OCI-LY7 (cell line): ENCODE measurements around the gene TMEM127. TPM values are rescaled to one million over a fixed set of nuclear protein-coding genes. Genes with fewer than 3 reads are reported as not detected.

Experiments used
- BruUV-seq: library from RNA; stranded (reverse); fragments of 400-500 nt; replicated peaks from 2 replicates; lab custom pipeline; 2021; lab: Mats Ljungman, UMichigan
- CTCF ChIA-PET: fragments of 300-600 bp; sonication (Branson Sonifier 250); formaldehyde crosslinking; loops from one replicate; lab custom pipeline; 2022; ENCODE audit warnings: antibody characterized with exemption; ENCODE audit not compliant: unreplicated experiment; lab: Charles Lee
- POLR2A ChIA-PET: fragments of 300-600 bp; sonication (Branson Sonifier 250); formaldehyde crosslinking; loops from one replicate; lab custom pipeline; 2022; ENCODE audit warnings: antibody characterized with exemption; lab: Charles Lee
- DNase-seq: peaks from one replicate; pipeline ENCODE4 v3.0.0-alpha.2; 2015; ENCODE audit warnings: low spot score
- H2AFZ ChIP-seq: fragments of 200-600 bp; sonication (generic), shearing (Covaris generic); 2 replicates; pipeline ENCODE4 v1.6.1; 2014; ENCODE audit warnings: mild to moderate bottlenecking, antibody characterized with exemption, low read length, moderate library complexity
- H3K27ac ChIP-seq: fragments of 200-600 bp; sonication (generic); 2 replicates; pipeline ENCODE4 v1.5.1; 2014; ENCODE audit warnings: mixed run types, low read depth, mild to moderate bottlenecking, moderate library complexity, low read length, inconsistent platforms; ENCODE audit not compliant: poor library complexity, severe bottlenecking
- H3K36me3 ChIP-seq: fragments of 200-600 bp; sonication (generic); 2 replicates; pipeline ENCODE4 v1.6.1; 2014; ENCODE audit warnings: mild to moderate bottlenecking, antibody characterized with exemption, low read length, moderate library complexity, mixed read lengths; ENCODE audit not compliant: insufficient read depth
- H3K4me1 ChIP-seq: fragments of 200-600 bp; sonication (generic); 2 replicates; pipeline ENCODE4 v1.5.1; 2014; ENCODE audit warnings: mild to moderate bottlenecking, low read length; ENCODE audit not compliant: insufficient read depth, poor library complexity, severe bottlenecking
- H3K4me2 ChIP-seq: fragments of 200-600 bp; sonication (generic); 2 replicates; pipeline ENCODE4 v1.6.1; 2014; ENCODE audit warnings: mild to moderate bottlenecking, low read length
- H3K4me3 ChIP-seq: fragments of 200-600 bp; sonication (generic); 2 replicates; pipeline ENCODE4 v1.5.1; 2014; ENCODE audit warnings: mild to moderate bottlenecking, low read depth, low read length; ENCODE audit not compliant: poor library complexity, severe bottlenecking
- H3K79me2 ChIP-seq: fragments of 200-600 bp; sonication (generic); 2 replicates; pipeline ENCODE4 v1.6.1; 2016; ENCODE audit warnings: low read depth, mild to moderate bottlenecking, low read length, moderate library complexity, mixed read lengths; ENCODE audit not compliant: insufficient read depth
- H3K9me2 ChIP-seq: fragments of 200-600 bp; sonication (generic); 2 replicates; pipeline ENCODE4 v1.6.1; 2016; ENCODE audit warnings: mild to moderate bottlenecking, low read length, mixed read lengths; ENCODE audit not compliant: insufficient read depth
- H3K9me3 ChIP-seq: fragments of 200-600 bp; sonication (generic); 2 replicates; pipeline ENCODE4 v1.6.1; 2014; ENCODE audit warnings: mild to moderate bottlenecking, mixed run types, low read length, mixed read lengths
- H4K20me1 ChIP-seq: fragments of 200-600 bp; sonication (generic); 2 replicates; pipeline ENCODE4 v1.6.1; 2014; ENCODE audit warnings: mild to moderate bottlenecking, antibody characterized with exemption, low read length, moderate library complexity, mixed read lengths; ENCODE audit not compliant: insufficient read depth
- EZH2phosphoT487 ChIP-seq: fragments of 200-600 bp; sonication (generic); IDR thresholded peaks from 2 replicates; pipeline ENCODE4 v1.6.1; 2018; ENCODE audit warnings: low read depth, borderline replicate concordance, mild to moderate bottlenecking, mixed run types, antibody characterized with exemption, low read length, moderate library complexity, mixed read lengths
- intact Hi-C: fragments of 100-400 bp; cut with micrococcal nuclease; formaldehyde crosslinking; loops from one replicate; pipeline ENCODE4 v1.10.0; 2022; ENCODE audit not compliant: unreplicated experiment
- total RNA-seq, 2 experiments: library from RNA; depleted of rRNA in 1 of 2; stranded (reverse); fragments of >200 nt in 1 of 2; shearing (Covaris generic) in 1 of 2; gene quantifications; 2 replicates each; pipeline ENCODE4 v1.2.3, GENCODE V29; 2014 to 2022
- TF ChIP-seq, protein P1 (sequence below): fragments of 200-600 bp; sonication (generic); conservative IDR thresholded peaks from 2 replicates; pipeline ENCODE4 v1.5.1; 2014; ENCODE audit warnings: mild to moderate bottlenecking, antibody characterized with exemption, low read length, moderate library complexity, mixed read lengths

Gene TMEM127
- total RNA-seq, 2 experiments from 2014 or later = 12.1 to 20.4 TPM

GRCh38 chr2:96254571-96254970 is 11.2 kb downstream of the TMEM127 start:
- Histone ChIP-seq H3K4me1 (peaks cover 3% of the 10 kb centered on the region), H4K20me1 (no peaks in the 10 kb centered on the region), H3K9me2 (no peaks in the 10 kb centered on the region), H3K4me2 (no peak overlapping the region), H3K4me3 (no peak overlapping the region), H3K27ac (no peak overlapping the region), H3K79me2 (no peaks in the 10 kb centered on the region), H3K9me3 (no peaks in the 10 kb centered on the region), H3K36me3 (peaks cover 79% of the 10 kb centered on the region), H2AFZ (no peak overlapping the region)
- no peak for DNase-seq
- POLR2A ChIA-PET = interaction anchor here (0.5 to 1.2 kb wide), 3 partner anchors 9 to 262 kb away, joined by 3 to 6 read pairs (median 3); no protein-coding TSS in a partner anchor
- no TSS peak for BruUV-seq
- TF ChIP-seq, protein P1, sequence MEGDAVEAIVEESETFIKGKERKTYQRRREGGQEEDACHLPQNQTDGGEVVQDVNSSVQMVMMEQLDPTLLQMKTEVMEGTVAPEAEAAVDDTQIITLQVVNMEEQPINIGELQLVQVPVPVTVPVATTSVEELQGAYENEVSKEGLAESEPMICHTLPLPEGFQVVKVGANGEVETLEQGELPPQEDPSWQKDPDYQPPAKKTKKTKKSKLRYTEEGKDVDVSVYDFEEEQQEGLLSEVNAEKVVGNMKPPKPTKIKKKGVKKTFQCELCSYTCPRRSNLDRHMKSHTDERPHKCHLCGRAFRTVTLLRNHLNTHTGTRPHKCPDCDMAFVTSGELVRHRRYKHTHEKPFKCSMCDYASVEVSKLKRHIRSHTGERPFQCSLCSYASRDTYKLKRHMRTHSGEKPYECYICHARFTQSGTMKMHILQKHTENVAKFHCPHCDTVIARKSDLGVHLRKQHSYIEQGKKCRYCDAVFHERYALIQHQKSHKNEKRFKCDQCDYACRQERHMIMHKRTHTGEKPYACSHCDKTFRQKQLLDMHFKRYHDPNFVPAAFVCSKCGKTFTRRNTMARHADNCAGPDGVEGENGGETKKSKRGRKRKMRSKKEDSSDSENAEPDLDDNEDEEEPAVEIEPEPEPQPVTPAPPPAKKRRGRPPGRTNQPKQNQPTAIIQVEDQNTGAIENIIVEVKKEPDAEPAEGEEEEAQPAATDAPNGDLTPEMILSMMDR = no peak
- no peak for TF ChIP-seq EZH2phosphoT487
- CTCF ChIA-PET = interaction anchor here (0.5 kb wide), 1 partner anchor 37 kb away, joined by 4 read pairs; no protein-coding TSS in a partner anchor
- intact Hi-C loops = no loop called here

GRCh38 chr2:96253006-96253405 is 12.8 kb downstream of the TMEM127 start:
- TF ChIP-seq EZH2phosphoT487 = no peak
- TF ChIP-seq, protein P1 = no peak
- intact Hi-C loops = no loop called here
- no TSS peak for BruUV-seq
- Histone ChIP-seq H3K36me3 (peaks cover 64% of the 10 kb centered on the region), H3K4me3 (no peak overlapping the region), H4K20me1 (no peaks in the 10 kb centered on the region), H2AFZ (no peak overlapping the region), H3K9me3 (no peaks in the 10 kb centered on the region), H3K4me1 (peaks cover 3% of the 10 kb centered on the region), H3K9me2 (no peaks in the 10 kb centered on the region), H3K4me2 (no peak overlapping the region), H3K79me2 (no peaks in the 10 kb centered on the region), H3K27ac (no peak overlapping the region)
- CTCF ChIA-PET = no interaction called here
- DNase-seq = no peak
- POLR2A ChIA-PET = no interaction called here

DNA sequence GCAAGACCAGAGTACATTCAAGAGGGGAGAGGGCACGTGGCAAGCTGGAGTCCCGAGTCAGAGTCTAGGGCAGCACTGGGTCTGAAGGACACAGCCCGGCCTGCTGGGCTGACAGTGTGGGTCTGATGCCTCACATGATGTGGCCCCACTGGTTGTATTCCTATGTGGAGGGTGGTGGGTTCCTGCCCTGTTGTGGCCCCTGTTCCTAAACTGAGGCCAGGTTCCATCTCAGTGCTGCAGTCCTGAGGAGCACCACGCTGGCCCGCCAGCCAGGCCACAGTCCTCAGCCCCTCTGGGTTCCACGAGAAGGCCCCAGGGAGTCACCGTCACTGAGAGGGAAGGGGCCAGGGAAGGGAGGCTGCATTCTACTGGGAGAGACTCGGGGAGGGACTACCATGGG is 13.3 kb downstream of the TMEM127 start:
- H3K4me2 ChIP-seq = no peak overlapping the region
- no peak overlapping the region for H3K27ac ChIP-seq
- peaks cover 61% of the 10 kb centered on the region for H3K36me3 ChIP-seq
- H4K20me1 ChIP-seq = no peaks in the 10 kb centered on the region
- no TSS peak for BruUV-seq
- intact Hi-C loops = no loop called here
- CTCF ChIA-PET = no interaction called here
- no peak for DNase-seq
- no peak overlapping the region for H3K4me3 ChIP-seq
- no peak overlapping the region for H2AFZ ChIP-seq
- H3K79me2 ChIP-seq = no peaks in the 10 kb centered on the region
- TF ChIP-seq, protein P1 = no peak
- TF ChIP-seq EZH2phosphoT487 = no peak
- no peaks in the 10 kb centered on the region for H3K9me3 ChIP-seq
- H3K4me1 ChIP-seq = peaks cover 3% of the 10 kb centered on the region
- no peaks in the 10 kb centered on the region for H3K9me2 ChIP-seq
- POLR2A ChIA-PET = no interaction called here
